Measurements from ENCODE around the gene RCOR2. TPM values are rescaled to one million over a fixed set of nuclear protein-coding genes. Genes with fewer than 3 reads are reported as not detected.

The RCOR2 gene
- total RNA-seq, 4 donors from 2014 or later, result 0.40 to 0.45 (median 0.42) TPM; not detected in 1

GRCh38 chr11:63952570-63952969 lies 35.6 kb upstream of the RCOR2 start:
- no peak for DNase-seq (ENCODE audit: extremely low spot score)
- TF ChIP-seq POLR2A (IDR thresholded peaks at IDR 0.05; ENCODE audit: low read depth) (no peak), CTCF (IDR thresholded peaks at IDR 0.05) (no peak), EP300 (IDR thresholded peaks at IDR 0.05) (no peak), POLR2AphosphoS5 (IDR thresholded peaks at IDR 0.05) (no peak)
- Histone ChIP-seq H3K36me3 (peaks cover 20 to 75% (median 61%) of the 10 kb centered on the region in 4 donors), H3K4me1 (no peaks in the 10 kb centered on the region), H3K27me3 (no peaks in the 10 kb centered on the region), H3K27ac (replicated peaks in 1 of 4) (no peak overlapping the region), H3K4me3 (no peak overlapping the region), H3K9me3 (no peaks in the 10 kb centered on the region)
- intact Hi-C loops (cut with DNase I), result no loop called here
- 93% methylated on average over 4 of the region's 4 CpGs for WGBS

GRCh38 chr11:63951779-63952536 lies 35.0 kb upstream of the RCOR2 start:
- intact Hi-C loops (cut with DNase I), result no loop called here
- H3K36me3 ChIP-seq, result peaks cover 20 to 81% (median 65%) of the 10 kb centered on the region in 4 donors
- no peak overlapping the region for H3K27ac ChIP-seq (replicated peaks in 1 of 4)

GRCh38 chr11:63945477-63946163 lies 28.7 kb upstream of the RCOR2 start:
- TF ChIP-seq CTCF (IDR thresholded peaks at IDR 0.05) (peak; percentile 82 to 94 (median 87)), POLR2AphosphoS5 (IDR thresholded peaks at IDR 0.05) (peak in 1 of 2 donors; percentile 49), EP300 (IDR thresholded peaks at IDR 0.05) (no peak), POLR2A (IDR thresholded peaks at IDR 0.05; ENCODE audit: low read depth) (no peak)
- Histone ChIP-seq H3K4me1 (peaks cover 11 to 19% (median 16%) of the 10 kb centered on the region in 4 donors), H3K27me3 (no peaks in the 10 kb centered on the region), H3K9me3 (no peaks in the 10 kb centered on the region), H3K4me3 (peak overlapping the region; percentile 19 to 42 (median 28)), H3K27ac (replicated peaks in 1 of 4) (peak overlapping the region; percentile 68 to 77 (median 75)), H3K36me3 (peaks cover 0 to 39% (median 33%) of the 10 kb centered on the region in 4 donors)
- intact Hi-C loops (cut with DNase I), result loop anchor here (1.0 to 5.0 kb wide), 2 partner anchors 108 to 178 kb away; partner anchors contain the start of gene ZFTA
- 16% methylated on average over 8 of the region's 14 CpGs for WGBS
- no peak for DNase-seq (ENCODE audit: extremely low spot score)

More at GRCh38 chr11:63951779-63952536, 35.0 kb upstream of the RCOR2 start:
- no peaks in the 10 kb centered on the region for H3K27me3 ChIP-seq
- H3K9me3 ChIP-seq, result no peaks in the 10 kb centered on the region
- 73% methylated on average over 18 of the region's 20 CpGs for WGBS
- no peak overlapping the region for H3K4me3 ChIP-seq
- TF ChIP-seq CTCF (IDR thresholded peaks at IDR 0.05) (no peak), POLR2A (IDR thresholded peaks at IDR 0.05; ENCODE audit: low read depth) (no peak), EP300 (IDR thresholded peaks at IDR 0.05) (no peak), POLR2AphosphoS5 (IDR thresholded peaks at IDR 0.05) (no peak)
- H3K4me1 ChIP-seq, result no peaks in the 10 kb centered on the region
- DNase-seq (ENCODE audit: extremely low spot score), result no peak

GRCh38 chr11:63944987-63945386 lies 28.0 kb upstream of the RCOR2 start:
- intact Hi-C loops (cut with DNase I), result loop anchor here (5.0 kb wide), 1 partner anchor 178 kb away; the partner anchor contains the start of gene ZFTA
- TF ChIP-seq POLR2AphosphoS5 (IDR thresholded peaks at IDR 0.05) (no peak), CTCF (IDR thresholded peaks at IDR 0.05) (no peak), POLR2A (IDR thresholded peaks at IDR 0.05; ENCODE audit: low read depth) (no peak)
- Histone ChIP-seq H3K9me3 (no peaks in the 10 kb centered on the region), H3K4me1 (peaks cover 11 to 24% (median 22%) of the 10 kb centered on the region in 4 donors), H3K27ac (replicated peaks in 1 of 4) (peak overlapping the region; percentile 68 to 77 (median 75)), H3K27me3 (no peaks in the 10 kb centered on the region), H3K4me3 (peak overlapping the region in 2 of 4 donors; percentile 19 to 32), H3K36me3 (peaks cover 0 to 33% (median 30%) of the 10 kb centered on the region in 4 donors)
- no peak for DNase-seq (ENCODE audit: extremely low spot score)
- 37% methylated on average over 5 of the region's 8 CpGs for WGBS

Data from esophagus muscularis mucosa (tissue), 4 donors.